Gastroesophageal sphincter (tissue), 3 donors: ENCODE measurements around the gene RXRB.
A peak's percentile ranks its signal among the peaks of the same experiment; 100 is the strongest.

Experiments
- EP300 ChIP-seq: sonication (generic); formaldehyde crosslinking; IDR thresholded peaks from one replicate; pipeline ENCODE4 v1.6.1; 2017; ENCODE audit warnings: antibody characterized with exemption, mild to moderate bottlenecking
- POLR2A ChIP-seq, 2 donors: fragments of 450-650 bp; IDR thresholded peaks; one replicate each; pipeline ENCODE4 v1.6.1; 2017; ENCODE audit warnings: antibody characterized with exemption in 2 of 2, mild to moderate bottlenecking in 2 of 2, moderate library complexity in 1 of 2
- POLR2AphosphoS5 ChIP-seq: sonication (generic); formaldehyde crosslinking; IDR thresholded peaks from one replicate; pipeline ENCODE4 v1.6.1; 2017; ENCODE audit warnings: antibody characterized with exemption
- TF ChIP-seq, protein P1 (sequence below), 4 experiments: fragments of 200-600 bp in 2 of 4; fragments of 450-650 bp in 2 of 4; sonication (generic) in 1 of 4; IDR thresholded peaks; one replicate each; pipeline ENCODE4 v1.5.1; 2017 to 2019; ENCODE audit warnings: antibody characterized with exemption in 4 of 4, mild to moderate bottlenecking in 2 of 4, moderate library complexity in 2 of 4

DNA sequence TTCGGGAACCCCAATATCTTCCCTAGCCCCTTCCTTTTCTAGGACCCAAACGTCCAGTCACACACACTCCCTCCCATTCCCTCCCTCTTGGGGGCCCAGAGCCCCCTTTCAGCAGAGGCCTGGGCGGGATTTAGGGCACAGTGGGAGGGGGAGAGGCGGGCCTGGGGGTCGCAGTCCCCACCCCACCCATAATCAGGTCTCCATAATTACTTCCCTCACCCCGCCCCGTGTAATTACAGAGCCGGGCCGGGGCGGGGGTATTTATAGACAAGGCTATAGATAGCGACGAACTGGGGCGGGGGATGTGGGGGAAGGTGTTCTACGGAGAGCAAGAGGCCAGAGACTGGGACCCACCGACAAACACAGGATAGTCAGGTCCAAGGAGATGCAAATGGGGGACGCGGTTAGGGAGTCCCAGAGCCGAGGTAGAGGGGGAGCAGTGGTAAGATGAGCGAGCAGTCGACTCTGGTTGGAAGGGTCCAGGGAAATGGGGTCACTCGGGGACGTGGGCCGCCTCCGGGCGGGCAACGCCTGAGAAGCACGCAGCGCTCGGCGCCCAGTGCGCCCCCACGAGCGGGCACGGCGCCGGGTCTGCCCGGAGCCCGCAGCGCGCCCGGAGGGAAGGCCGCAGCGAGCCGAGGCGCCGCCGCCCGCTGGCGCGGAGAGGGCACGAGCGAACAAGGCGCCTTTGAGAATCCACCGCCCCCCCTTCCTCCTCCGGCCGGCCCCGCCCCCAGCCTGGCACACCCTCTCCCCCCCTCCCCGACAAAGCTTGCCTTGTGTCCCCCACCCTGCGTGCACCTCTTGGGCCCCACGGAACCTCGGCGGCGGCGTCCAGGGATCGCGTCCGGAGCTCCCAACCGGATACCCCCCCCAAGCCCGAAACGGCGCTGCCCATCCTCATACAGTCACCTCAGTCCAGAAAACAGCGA is 7.5 kb downstream of the RXRB start:
- TF ChIP-seq, protein P1, sequence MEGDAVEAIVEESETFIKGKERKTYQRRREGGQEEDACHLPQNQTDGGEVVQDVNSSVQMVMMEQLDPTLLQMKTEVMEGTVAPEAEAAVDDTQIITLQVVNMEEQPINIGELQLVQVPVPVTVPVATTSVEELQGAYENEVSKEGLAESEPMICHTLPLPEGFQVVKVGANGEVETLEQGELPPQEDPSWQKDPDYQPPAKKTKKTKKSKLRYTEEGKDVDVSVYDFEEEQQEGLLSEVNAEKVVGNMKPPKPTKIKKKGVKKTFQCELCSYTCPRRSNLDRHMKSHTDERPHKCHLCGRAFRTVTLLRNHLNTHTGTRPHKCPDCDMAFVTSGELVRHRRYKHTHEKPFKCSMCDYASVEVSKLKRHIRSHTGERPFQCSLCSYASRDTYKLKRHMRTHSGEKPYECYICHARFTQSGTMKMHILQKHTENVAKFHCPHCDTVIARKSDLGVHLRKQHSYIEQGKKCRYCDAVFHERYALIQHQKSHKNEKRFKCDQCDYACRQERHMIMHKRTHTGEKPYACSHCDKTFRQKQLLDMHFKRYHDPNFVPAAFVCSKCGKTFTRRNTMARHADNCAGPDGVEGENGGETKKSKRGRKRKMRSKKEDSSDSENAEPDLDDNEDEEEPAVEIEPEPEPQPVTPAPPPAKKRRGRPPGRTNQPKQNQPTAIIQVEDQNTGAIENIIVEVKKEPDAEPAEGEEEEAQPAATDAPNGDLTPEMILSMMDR (IDR thresholded peaks at IDR 0.05) = peak in 1 of 4 experiments; percentile 4
- TF ChIP-seq POLR2A (IDR thresholded peaks at IDR 0.05) (no peak), POLR2AphosphoS5 (peak; percentile 6), EP300 (no peak)
